HEK293 (cell line): ENCODE data around the gene DGCR2.

Experiments
- CTCF ChIA-PET: fragments of 350-600 bp; formaldehyde crosslinking; extraction: SDS; loops from one replicate; lab custom pipeline; 2021; ENCODE audit warnings: antibody characterized with exemption; lab: Yijun Ruan, JAX
- POLR2A ChIA-PET: fragments of 300-600 bp; formaldehyde crosslinking; extraction: SDS; loops from one replicate; lab custom pipeline; 2020; ENCODE audit warnings: antibody characterized with exemption, inconsistent platforms; lab: Yijun Ruan, JAX
- H3K27ac ChIP-seq: fragments of 200-500 bp; sonication (Bioruptor generic); 2 replicates; pipeline ENCODE4 v1.5.1; 2014; ENCODE audit warnings: low read depth, low read length, control low read depth, inconsistent platforms; ENCODE audit errors: extremely low read depth
- H3K36me3 ChIP-seq, 2 experiments: fragments of 200-500 bp in 1 of 2; sonication (Bioruptor generic) in 1 of 2; 1 replicate in 1 of 2; 2 replicates in 1 of 2; pipeline ENCODE4 v1.5.1; 2014 to 2017; ENCODE audit warnings: inconsistent platforms in 2 of 2, low read length in 2 of 2; ENCODE audit not compliant: control insufficient read depth in 2 of 2, insufficient read depth in 1 of 2
- H3K4me1 ChIP-seq: fragments of 200-500 bp; sonication (Bioruptor generic); 2 replicates; pipeline ENCODE4 v1.5.1; 2014; ENCODE audit warnings: mild to moderate bottlenecking, low read length, inconsistent platforms; ENCODE audit not compliant: control insufficient read depth, insufficient read depth
- H3K4me3 ChIP-seq: 2 replicates; pipeline ENCODE4 v1.5.1; 2011; ENCODE audit warnings: low read depth, mild to moderate bottlenecking, control low read depth, low read length, moderate library complexity
- H3K9me3 ChIP-seq: fragments of 200-500 bp; sonication (Bioruptor generic); 2 replicates; pipeline ENCODE4 v1.5.1; 2014; ENCODE audit warnings: low read depth, low read length, inconsistent platforms; ENCODE audit not compliant: control insufficient read depth, insufficient read depth
- CTCF ChIP-seq: fragments of 450-650 bp; formaldehyde crosslinking; IDR thresholded peaks from 2 replicates; pipeline ENCODE4 v1.5.1; 2016; ENCODE audit warnings: missing biosample characterization, missing genetic modification characterization
- EGR2 ChIP-seq: fragments of 450-650 bp; formaldehyde crosslinking; IDR thresholded peaks from 2 replicates; pipeline ENCODE4 v1.5.1; 2016; ENCODE audit warnings: low read depth, missing biosample characterization, missing genetic modification characterization
- ELK4 ChIP-seq: IDR thresholded peaks from 2 replicates; pipeline ENCODE4 v1.6.1; 2011; ENCODE audit warnings: mild to moderate bottlenecking, low read depth, low read length, borderline replicate concordance
- FEZF1 ChIP-seq: fragments of 450-650 bp; formaldehyde crosslinking; IDR thresholded peaks from 2 replicates; pipeline ENCODE4 v1.5.1; 2016; ENCODE audit warnings: missing biosample characterization, missing genetic modification characterization
- GLIS2 ChIP-seq: fragments of 450-650 bp; formaldehyde crosslinking; IDR thresholded peaks from 2 replicates; pipeline ENCODE4 v1.5.1; 2016; ENCODE audit warnings: missing biosample characterization, missing genetic modification characterization
- ZBTB26 ChIP-seq: fragments of 450-650 bp; formaldehyde crosslinking; optimal IDR thresholded peaks from 2 replicates; pipeline ENCODE3; 2016; ENCODE audit warnings: missing biosample characterization, mild to moderate bottlenecking, missing genetic modification characterization
- ZFP41 ChIP-seq: fragments of 450-650 bp; formaldehyde crosslinking; IDR thresholded peaks from 2 replicates; pipeline ENCODE4 v1.5.1; 2016; ENCODE audit warnings: missing biosample characterization, missing genetic modification characterization, borderline replicate concordance
- ZFP69B ChIP-seq: fragments of 450-650 bp; formaldehyde crosslinking; IDR thresholded peaks from 2 replicates; pipeline ENCODE4 v1.5.1; 2016; ENCODE audit warnings: missing biosample characterization, missing genetic modification characterization
- ZNF146 ChIP-seq: fragments of 450-650 bp; formaldehyde crosslinking; IDR thresholded peaks from 2 replicates; pipeline ENCODE4 v1.5.1; 2016; ENCODE audit warnings: missing biosample characterization, missing genetic modification characterization
- ZNF16 ChIP-seq: fragments of 450-650 bp; formaldehyde crosslinking; IDR thresholded peaks from 2 replicates; pipeline ENCODE4 v1.5.1; 2016; ENCODE audit warnings: low read depth, missing biosample characterization, missing genetic modification characterization
- ZNF169 ChIP-seq: fragments of 450-650 bp; formaldehyde crosslinking; IDR thresholded peaks from 2 replicates; pipeline ENCODE4 v1.5.1; 2016; ENCODE audit warnings: missing biosample characterization, missing genetic modification characterization
- ZNF48 ChIP-seq: fragments of 450-650 bp; formaldehyde crosslinking; IDR thresholded peaks from 2 replicates; pipeline ENCODE4 v1.5.1; 2016; ENCODE audit warnings: missing biosample characterization, missing genetic modification characterization
- ZNF513 ChIP-seq: fragments of 450-650 bp; IDR thresholded peaks from 2 replicates; pipeline ENCODE4 v1.5.1; 2018; ENCODE audit warnings: missing biosample characterization, missing genetic modification characterization
- ZNF571 ChIP-seq: fragments of 450-650 bp; formaldehyde crosslinking; IDR thresholded peaks from 2 replicates; pipeline ENCODE4 v1.5.0; 2017; ENCODE audit warnings: missing biosample characterization, missing genetic modification characterization
- ZNF585B ChIP-seq: fragments of 450-650 bp; formaldehyde crosslinking; IDR thresholded peaks from 2 replicates; pipeline ENCODE4 v1.5.1; 2016; ENCODE audit warnings: missing biosample characterization, missing genetic modification characterization
- ZNF596 ChIP-seq: fragments of 450-650 bp; IDR thresholded peaks from 2 replicates; pipeline ENCODE4 v1.5.0; 2018; ENCODE audit warnings: missing biosample characterization, mild to moderate bottlenecking, missing genetic modification characterization, moderate library complexity
- ZNF621 ChIP-seq: fragments of 450-650 bp; formaldehyde crosslinking; IDR thresholded peaks from 2 replicates; pipeline ENCODE4 v1.5.1; 2017; ENCODE audit warnings: missing biosample characterization, missing genetic modification characterization
- ZNF677 ChIP-seq: fragments of 450-650 bp; IDR thresholded peaks from 2 replicates; pipeline ENCODE4 v1.5.0; 2018; ENCODE audit warnings: missing biosample characterization, mild to moderate bottlenecking, missing genetic modification characterization, moderate library complexity
- ZNF791 ChIP-seq: fragments of 450-650 bp; formaldehyde crosslinking; IDR thresholded peaks from 2 replicates; pipeline ENCODE4 v1.5.1; 2016; ENCODE audit warnings: missing biosample characterization, missing genetic modification characterization
- ZNF792 ChIP-seq: fragments of 450-650 bp; formaldehyde crosslinking; IDR thresholded peaks from 2 replicates; pipeline ENCODE4 v1.5.1; 2016; ENCODE audit warnings: missing biosample characterization, missing genetic modification characterization
- ZNF830 ChIP-seq: fragments of 450-650 bp; IDR thresholded peaks from 2 replicates; pipeline ENCODE4 v1.5.0; 2018; ENCODE audit warnings: missing biosample characterization, missing genetic modification characterization, low read depth, mild to moderate bottlenecking, moderate library complexity

Gene DGCR2

GRCh38 chr22:19136915-19137314, 14.7 kb upstream of the DGCR2 start (continued):
- TF ChIP-seq ZNF169 (tag by site-specific recombination) = no peak
- TF ChIP-seq ELK4 = no peak
- TF ChIP-seq ZBTB26 (tag by site-specific recombination) = no peak

GRCh38 chr22:19134874-19135273, 12.7 kb upstream of the DGCR2 start:
- ChIA-PET CTCF (no interaction called here), POLR2A (interaction anchor here (1.1 to 4.8 kb wide), 2 partner anchors 9 to 40 kb away, joined by 3 to 26 read pairs; partner anchors contain the start of gene ESS2)
- H3K4me1 ChIP-seq = no peaks in the 10 kb centered on the region
- no peaks in the 10 kb centered on the region for H3K9me3 ChIP-seq
- TF ChIP-seq ZNF677 (no peak), EGR2 (no peak), ZNF792 (tag by site-specific recombination) (no peak), ZNF830 (tag by site-specific recombination) (no peak), ZFP41 (tag by site-specific recombination) (no peak), FEZF1 (tag by site-specific recombination) (no peak), ZNF791 (tag by site-specific recombination) (no peak), ZNF571 (tag by site-specific recombination) (no peak), ELK4 (no peak), ZNF16 (tag by site-specific recombination) (no peak), ZNF621 (tag by site-specific recombination) (no peak), ZNF146 (tag by site-specific recombination) (no peak), ZNF596 (tag by site-specific recombination) (no peak), ZNF48 (tag by site-specific recombination) (no peak), GLIS2 (tag by site-specific recombination) (no peak), ZNF585B (no peak), ZFP69B (tag by site-specific recombination) (no peak), CTCF (tag by site-specific recombination) (no peak), ZNF513 (no peak)
- no peak overlapping the region for H3K27ac ChIP-seq
- H3K36me3 ChIP-seq = peaks cover 4 to 89% of the 10 kb centered on the region in 2 experiments; a peak in 2 of 3 replicates
- H3K4me3 ChIP-seq = no peak overlapping the region
